HepG2 (cell line): Measurements from ENCODE around the gene JAK1. TPM values are rescaled to one million over a fixed set of nuclear protein-coding genes. Genes with fewer than 3 reads are reported as not detected.

Experiments used
- ATAC-seq: fragments of 200-7000 bp; cut with Tn5 transposase; 3 replicates; pipeline ENCODE4 v1.9.1; 2020; ENCODE audit warnings: mild to moderate bottlenecking, moderate library complexity
- BruUV-seq: library from RNA; stranded (reverse); fragments of 400-500 nt; replicated peaks from 2 replicates; lab custom pipeline; 2021; lab: Mats Ljungman, UMichigan
- CTCF ChIA-PET: fragments of 300-600 bp; formaldehyde crosslinking; extraction: SDS; loops from one replicate; lab custom pipeline; 2021; ENCODE audit warnings: low total read pairs, inconsistent platforms, low intra/inter-chr PET ratio; lab: Yijun Ruan, JAX
- POLR2A ChIA-PET: fragments of 350-600 bp; sonication (Branson Sonifier 250); formaldehyde crosslinking; loops from one replicate; lab custom pipeline; 2020; ENCODE audit warnings: antibody characterized with exemption, inconsistent platforms; lab: Yijun Ruan, JAX
- DNase-seq: peaks from one replicate; pipeline ENCODE4 v3.0.0-alpha.2; 2015; ENCODE audit warnings: low spot score
- FAIRE-seq: peaks from 3 replicates; lab custom pipeline; 2011; peaks lifted over from hg19 to GRCh38; lab: Jason Lieb, UNC
- H2AFZ ChIP-seq: one replicate; pipeline ENCODE4 v1.6.1; 2011; ENCODE audit warnings: low read length, inconsistent platforms
- H3K27ac ChIP-seq: fragments of 300-600 bp; 3 replicates; pipeline ENCODE4 v1.8.0; 2011; ENCODE audit warnings: mixed run types, mild to moderate bottlenecking, mixed read lengths, low read length, inconsistent platforms; ENCODE audit not compliant: insufficient read depth; ENCODE audit errors: extremely low read length
- H3K27me3 ChIP-seq, 2 experiments: fragments of 200-600 bp in 1 of 2; 2 replicates in 1 of 2; 3 replicates in 1 of 2; pipeline versions ENCODE4 v1.6.0 to v1.8.0; 2011; ENCODE audit warnings: low read length in 2 of 2, mild to moderate bottlenecking in 2 of 2, moderate library complexity in 2 of 2, inconsistent platforms in 1 of 2; ENCODE audit not compliant: insufficient read depth in 2 of 2, control insufficient read depth in 1 of 2
- H3K36me3 ChIP-seq, 2 experiments: fragments of 200-600 bp in 1 of 2; replicated peaks in 1 of 2; 2 replicates in 1 of 2; 3 replicates in 1 of 2; pipeline versions ENCODE4 v1.5.1 to v1.8.0; 2011; ENCODE audit warnings: low read length in 2 of 2, inconsistent platforms in 1 of 2; ENCODE audit not compliant: insufficient read depth in 2 of 2, control insufficient read depth in 1 of 2
- H3K4me1 ChIP-seq: 2 replicates; pipeline ENCODE4 v1.5.1; 2012; ENCODE audit warnings: low read length, inconsistent platforms; ENCODE audit not compliant: insufficient read depth
- H3K4me2 ChIP-seq: 2 replicates; pipeline ENCODE4 v1.6.0; 2011; ENCODE audit warnings: low read depth, low read length, inconsistent platforms
- H3K4me3 ChIP-seq, 3 experiments: fragments of 200-600 bp in 1 of 3; sonication (generic), shearing (Covaris generic) in 1 of 3; replicated peaks in 1 of 3; 2 replicates each; pipeline ENCODE4 v1.5.1; 2011 to 2016; ENCODE audit warnings: low read length in 3 of 3, inconsistent platforms in 2 of 3, low read depth in 2 of 3, mild to moderate bottlenecking in 2 of 3, control low read depth in 1 of 3, mixed read lengths in 1 of 3; ENCODE audit not compliant: insufficient read depth in 1 of 3
- H3K79me2 ChIP-seq: one replicate; pipeline ENCODE4 v1.6.1; 2011; ENCODE audit warnings: low read length, inconsistent platforms; ENCODE audit not compliant: insufficient read depth
- H3K9ac ChIP-seq: 2 replicates; pipeline ENCODE4 v1.6.0; 2011; ENCODE audit warnings: mild to moderate bottlenecking, low read depth, low read length, inconsistent platforms; ENCODE audit not compliant: insufficient read depth
- H3K9me3 ChIP-seq: 2 replicates; pipeline ENCODE4 v1.5.1; 2012; ENCODE audit warnings: mild to moderate bottlenecking, low read length
- H4K20me1 ChIP-seq: 2 replicates; pipeline ENCODE4 v1.6.0; 2011; ENCODE audit warnings: inconsistent platforms, mild to moderate bottlenecking, low read length, moderate library complexity; ENCODE audit not compliant: insufficient read depth
- BORCS8-MEF2B ChIP-seq: sonication (generic); formaldehyde crosslinking; IDR thresholded peaks from 2 replicates; pipeline ENCODE4 v1.8.0; 2022; ENCODE audit warnings: mild to moderate bottlenecking, missing genetic modification reagents
- HDAC1 ChIP-seq: sonication (generic); formaldehyde crosslinking; IDR thresholded peaks from 2 replicates; pipeline ENCODE4 v1.5.1; 2020; ENCODE audit warnings: mild to moderate bottlenecking, missing genetic modification reagents
- HOXA9 ChIP-seq: sonication (generic); formaldehyde crosslinking; IDR thresholded peaks from 2 replicates; pipeline ENCODE4 v1.8.1; 2022; ENCODE audit warnings: missing genetic modification reagents, mild to moderate bottlenecking, moderate library complexity, borderline replicate concordance
- PHF20 ChIP-seq: sonication (generic); formaldehyde crosslinking; IDR thresholded peaks from 2 replicates; pipeline ENCODE4 v1.5.0; 2020; ENCODE audit warnings: mild to moderate bottlenecking, missing genetic modification reagents
- SATB2 ChIP-seq: sonication (generic); formaldehyde crosslinking; IDR thresholded peaks from 2 replicates; pipeline ENCODE4 v1.5.0; 2020; ENCODE audit warnings: missing genetic modification reagents
- SNAI1 ChIP-seq: sonication (generic); formaldehyde crosslinking; IDR thresholded peaks from 2 replicates; pipeline ENCODE4 v1.5.0; 2020; ENCODE audit warnings: mild to moderate bottlenecking, missing genetic modification reagents, borderline replicate concordance
- ZFP36 ChIP-seq: fragments of 150-350 bp; IDR thresholded peaks from 2 replicates; pipeline ENCODE4 v1.6.1; 2018; ENCODE audit warnings: borderline replicate concordance, low read length, low read depth; ENCODE audit not compliant: partially characterized antibody
- ZFP41 ChIP-seq: sonication (generic); formaldehyde crosslinking; IDR thresholded peaks from 2 replicates; pipeline ENCODE4 v1.4.0; 2020; ENCODE audit warnings: mild to moderate bottlenecking, missing genetic modification reagents, borderline replicate concordance
- ZNF205 ChIP-seq: IDR thresholded peaks from 2 replicates; pipeline ENCODE4 v1.6.1; 2018; ENCODE audit warnings: missing biosample characterization, missing genetic modification reagents
- ZNF557 ChIP-seq: sonication (generic); formaldehyde crosslinking; IDR thresholded peaks from 2 replicates; pipeline ENCODE4 v1.4.0; 2020; ENCODE audit warnings: missing genetic modification reagents
- ZNF607 ChIP-seq: sonication (generic); formaldehyde crosslinking; IDR thresholded peaks from 2 replicates; pipeline ENCODE4 v1.5.1; 2020; ENCODE audit warnings: missing genetic modification reagents, mild to moderate bottlenecking, borderline replicate concordance
- WGBS: methylation state at CpG from one replicate; pipeline ENCODE4 v1.1.6; 2017; ENCODE audit warnings: low lambda C conversion rate; 5-methylcytosine and 5-hydroxymethylcytosine counted together
- in situ Hi-C: cut with HindIII; loops from 2 replicates; pipeline ENCODE4 v1.10.0; 2017; ENCODE audit warnings: low pct_unique_long_range_greater_than_20kb; ENCODE audit not compliant: extremely low pct_ligation_motif_present
- intact Hi-C: fragments of 100-400 bp; cut with micrococcal nuclease; formaldehyde crosslinking; loops from one replicate; pipeline ENCODE4 v1.10.0; 2022; ENCODE audit not compliant: unreplicated experiment
- polyA plus RNA-seq, 8 experiments: library from polyadenylated mRNA; depleted of rRNA in 3 of 8; stranded (reverse) in 7 of 8; unstranded in 1 of 8; fragments of >200 nt; fragmentation: Illumina TruSeq in 4 of 8; extraction: Trizol in 4 of 8; gene quantifications; 2 replicates each; pipeline versions ENCODE4 v1.2.1 to v1.2.3, GENCODE V29; 2011 to 2016; ENCODE audit warnings: low read depth in 4 of 8, missing spikeins in 1 of 8, mixed read lengths in 1 of 8; ENCODE audit not compliant: insufficient read depth in 1 of 8
- total RNA-seq, 5 experiments: library from RNA; depleted of rRNA; stranded (reverse); fragments of >200 nt; fragmentation: Illumina TruSeq; extraction: Trizol; gene quantifications; 2 replicates each; pipeline ENCODE4 v1.2.3, GENCODE V29; 2016; ENCODE audit warnings: low read depth in 1 of 5
- TF ChIP-seq, protein P1 (sequence below): sonication (generic); formaldehyde crosslinking; conservative IDR thresholded peaks from 2 replicates; pipeline ENCODE4 v1.5.0; 2020; ENCODE audit warnings: missing genetic modification reagents

The JAK1 gene
- total and polyA plus RNA-seq, 2 of the 13 experiments (the other 11 are each of a cell fraction or from before 2014, with no cell fraction given) = 23.9 to 42.4 TPM

DNA sequence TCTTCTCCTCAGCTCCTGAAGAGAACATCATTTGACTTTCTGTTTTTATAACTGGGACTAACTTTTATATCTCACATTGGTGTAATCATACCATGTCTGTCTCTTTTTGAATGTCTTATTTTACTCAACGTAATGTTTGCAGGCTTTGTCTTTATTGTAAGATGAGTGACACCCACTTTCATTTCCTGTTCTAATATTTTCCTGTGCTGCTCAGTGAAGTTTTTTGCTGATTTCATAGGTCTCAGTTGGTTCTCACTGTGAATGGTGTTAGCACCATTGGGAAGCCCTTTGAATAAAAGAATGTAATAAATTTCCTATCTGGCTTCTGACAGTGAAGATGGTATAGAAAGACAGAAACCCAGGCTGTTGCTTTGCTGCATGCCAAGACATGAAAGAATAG is 137.5 kb downstream of the JAK1 start:
- H3K4me3 ChIP-seq = no peak overlapping the region
- ChIA-PET CTCF (no interaction called here), POLR2A (no interaction called here)
- H3K27ac ChIP-seq = no peak overlapping the region
- H3K27me3 ChIP-seq = no peaks in the 10 kb centered on the region
- no peak overlapping the region for H3K9ac ChIP-seq
- H4K20me1 ChIP-seq = no peaks in the 10 kb centered on the region
- H3K9me3 ChIP-seq = no peaks in the 10 kb centered on the region
- no peak for TF ChIP-seq ZFP41
- no peak for TF ChIP-seq BORCS8-MEF2B (CRISPR knock-in tag)
- no peak for TF ChIP-seq ZNF557 (CRISPR knock-in tag)
- TF ChIP-seq HOXA9 (CRISPR knock-in tag) = no peak
- no peak for TF ChIP-seq ZNF205
- no peak for TF ChIP-seq HDAC1
- no peak for TF ChIP-seq SNAI1 (CRISPR knock-in tag)
- no peak for TF ChIP-seq ZFP36
- no peak for TF ChIP-seq SATB2 (CRISPR knock-in tag)
- no peak for TF ChIP-seq ZNF607 (CRISPR knock-in tag)
- TF ChIP-seq, protein P1, sequence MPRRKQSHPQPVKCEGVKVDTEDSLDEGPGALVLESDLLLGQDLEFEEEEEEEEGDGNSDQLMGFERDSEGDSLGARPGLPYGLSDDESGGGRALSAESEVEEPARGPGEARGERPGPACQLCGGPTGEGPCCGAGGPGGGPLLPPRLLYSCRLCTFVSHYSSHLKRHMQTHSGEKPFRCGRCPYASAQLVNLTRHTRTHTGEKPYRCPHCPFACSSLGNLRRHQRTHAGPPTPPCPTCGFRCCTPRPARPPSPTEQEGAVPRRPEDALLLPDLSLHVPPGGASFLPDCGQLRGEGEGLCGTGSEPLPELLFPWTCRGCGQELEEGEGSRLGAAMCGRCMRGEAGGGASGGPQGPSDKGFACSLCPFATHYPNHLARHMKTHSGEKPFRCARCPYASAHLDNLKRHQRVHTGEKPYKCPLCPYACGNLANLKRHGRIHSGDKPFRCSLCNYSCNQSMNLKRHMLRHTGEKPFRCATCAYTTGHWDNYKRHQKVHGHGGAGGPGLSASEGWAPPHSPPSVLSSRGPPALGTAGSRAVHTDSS (CRISPR knock-in tag) = no peak
- TF ChIP-seq PHF20 (CRISPR knock-in tag) = no peak
- FAIRE-seq = no peak
- peaks cover 2 to 15% of the 10 kb centered on the region in 2 experiments; a peak in 4 of 5 replicates for H3K36me3 ChIP-seq
- no peaks in the 10 kb centered on the region for H3K79me2 ChIP-seq
- intact Hi-C loops = no loop called here
- DNase-seq = no peak
- no peak for ATAC-seq
- in situ Hi-C loops = loop anchor here (5.0 kb wide), 1 partner anchor 142 kb away; no protein-coding TSS in a partner anchor
- H3K4me1 ChIP-seq = peaks cover 9% of the 10 kb centered on the region
- no TSS peak for BruUV-seq
- H3K4me2 ChIP-seq = no peak overlapping the region
- no peak overlapping the region for H2AFZ ChIP-seq
- WGBS = 95% methylated on average over 1 of the region's 1 CpG
